A549 treated with CpdA at 1 μM for 4 hours (cell line): ENCODE measurements around the gene HNRNPUL2. TPM values are rescaled to one million over a fixed set of nuclear protein-coding genes. Genes with fewer than 3 reads are reported as not detected.

Experiments
- total RNA-seq: library from RNA; stranded (reverse); fragments of 200-300 nt; extraction: Qiagen RNA extraction; gene quantifications from 5 replicates; pipeline ENCODE4 v1.2.3, GENCODE V29; 2022; ENCODE audit warnings: low read depth

HNRNPUL2 gene
- total RNA-seq: 37.0 to 43.4 TPM (median 42.3 TPM) in 5 replicates

DNA sequence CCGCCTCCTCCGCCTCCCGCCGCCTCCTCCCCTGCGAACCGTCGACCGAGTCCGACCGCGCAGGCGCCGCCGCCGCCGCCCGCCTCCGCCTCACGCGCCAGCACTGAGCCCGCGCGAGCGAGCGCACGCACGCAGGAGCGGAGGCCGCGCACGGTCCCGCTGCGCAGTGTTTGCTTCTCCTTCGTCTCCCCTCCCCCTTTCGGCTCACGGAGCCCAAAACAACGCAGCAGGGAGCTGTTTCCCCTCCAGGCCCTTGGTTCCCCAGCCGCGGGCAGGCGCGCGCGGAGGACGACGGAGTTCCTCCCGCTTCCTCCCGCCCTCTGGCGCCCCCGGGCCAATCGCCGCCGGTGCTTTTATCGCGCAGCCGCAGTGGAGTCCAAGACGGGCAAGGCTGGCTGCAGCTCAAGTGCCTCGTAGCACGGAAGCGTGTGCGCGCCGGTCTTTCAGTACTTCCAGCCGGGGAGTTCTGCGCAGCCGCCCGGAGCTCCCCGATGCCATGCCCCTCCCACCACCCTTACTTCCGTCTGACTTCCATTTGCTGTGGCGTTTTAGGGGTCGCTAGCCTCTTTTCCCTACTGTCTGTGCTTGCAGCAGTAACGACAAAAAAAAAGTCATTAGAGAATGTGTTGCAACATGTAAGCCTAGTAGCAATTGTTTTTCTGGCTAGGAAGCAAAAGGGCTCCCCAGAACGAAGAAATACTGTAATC lies at the start of gene HNRNPUL2:
TSS of gene HNRNPUL2 (minus strand) at position 293 of the 707 bp plus-strand sequence. CDS start 301 bp downstream, outside the sequence.

DNA sequence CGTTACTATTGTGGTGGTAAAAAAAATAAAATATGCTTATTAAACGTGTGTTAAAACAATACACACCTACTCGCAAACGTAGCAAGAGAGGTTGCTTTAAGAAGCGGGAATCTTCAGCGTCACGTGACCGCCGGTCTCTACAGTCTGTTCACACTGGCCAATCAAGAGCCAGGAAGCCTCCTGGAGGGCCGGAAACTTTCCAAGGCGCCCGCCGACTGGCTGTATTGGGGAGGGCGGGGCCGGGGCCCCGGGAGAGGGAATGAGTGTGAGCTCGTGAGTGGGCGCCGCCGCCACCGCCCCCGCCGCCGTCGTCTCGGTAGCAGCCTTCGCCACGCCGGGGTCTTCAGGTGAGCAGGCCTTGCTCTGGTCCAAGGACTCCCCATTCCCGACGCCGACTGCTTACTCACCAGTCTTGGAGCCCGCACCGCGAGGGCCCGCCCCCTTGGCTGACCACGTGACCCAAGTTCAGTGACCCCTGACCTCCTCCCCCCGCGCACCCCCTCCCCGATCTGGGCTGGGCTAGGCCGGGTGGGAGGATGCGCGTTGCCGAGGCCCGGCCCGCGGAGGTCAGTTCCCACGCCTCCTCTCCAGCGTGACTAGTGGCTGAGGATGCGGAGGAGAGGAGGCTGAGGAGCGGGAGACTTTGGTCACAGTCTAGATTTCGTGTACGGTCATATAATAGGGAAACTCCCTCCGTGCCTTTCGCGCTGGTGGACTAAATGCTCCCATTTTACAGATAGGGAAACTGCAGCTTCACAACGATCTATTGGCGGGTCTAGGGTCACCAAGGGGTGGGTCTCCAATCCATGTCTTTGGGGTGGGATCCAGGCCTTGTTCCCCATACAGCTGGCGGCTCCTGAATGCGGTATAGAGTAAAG lies 44.1 kb upstream of the HNRNPUL2 start, which contains the start of gene TAF6L:
TSS of gene TAF6L (plus strand) at position 253 of the 878 bp plus-strand sequence. CDS start 4,388 bp downstream, outside the sequence.

DNA sequence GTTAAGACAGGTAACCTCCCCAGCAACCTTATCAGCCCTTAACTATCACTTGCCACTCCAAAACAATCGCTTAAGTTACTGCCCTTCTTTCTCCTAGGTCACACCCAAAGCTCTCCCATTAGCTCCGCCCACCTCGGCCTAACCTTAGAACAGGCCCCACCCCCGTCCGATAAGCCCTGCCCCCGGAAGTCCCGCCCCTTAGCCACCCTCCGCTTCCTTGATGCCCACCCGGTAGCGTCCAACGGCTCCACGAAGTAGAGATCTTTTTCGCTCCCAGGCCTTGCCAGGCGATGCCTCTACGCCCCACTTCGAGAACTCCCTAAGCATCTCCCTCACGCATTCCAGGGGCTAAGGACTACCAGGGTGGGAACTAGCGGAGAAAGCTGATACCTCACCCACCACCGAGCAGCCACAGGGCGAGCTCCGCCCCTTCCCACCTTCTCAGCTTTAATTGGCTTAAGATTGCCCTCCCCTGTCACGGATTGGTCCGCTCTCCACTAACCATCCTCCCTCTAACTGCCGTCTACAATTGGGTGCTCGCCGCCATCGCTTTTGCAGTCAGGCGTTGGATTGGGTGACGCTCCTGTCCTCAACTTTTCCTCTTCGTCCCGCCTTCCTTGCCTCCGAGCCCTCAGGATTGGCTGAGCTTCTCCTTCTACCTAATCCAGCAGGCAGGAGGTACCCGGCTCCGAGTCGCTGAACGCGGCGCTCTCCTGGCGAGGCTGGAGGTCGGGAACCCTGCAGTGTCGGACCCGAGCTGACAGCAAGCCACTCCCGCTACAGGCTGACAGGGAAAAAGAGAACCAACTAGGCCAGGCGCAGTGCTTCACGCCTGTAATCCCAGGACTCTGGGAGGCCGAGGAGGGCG lies 26.7 kb upstream of the HNRNPUL2 start, which contains the start of gene ZBTB3:
TSS of gene ZBTB3 (minus strand) at position 425 of the 868 bp plus-strand sequence. CDS start 496 bp downstream, outside the sequence.

DNA sequence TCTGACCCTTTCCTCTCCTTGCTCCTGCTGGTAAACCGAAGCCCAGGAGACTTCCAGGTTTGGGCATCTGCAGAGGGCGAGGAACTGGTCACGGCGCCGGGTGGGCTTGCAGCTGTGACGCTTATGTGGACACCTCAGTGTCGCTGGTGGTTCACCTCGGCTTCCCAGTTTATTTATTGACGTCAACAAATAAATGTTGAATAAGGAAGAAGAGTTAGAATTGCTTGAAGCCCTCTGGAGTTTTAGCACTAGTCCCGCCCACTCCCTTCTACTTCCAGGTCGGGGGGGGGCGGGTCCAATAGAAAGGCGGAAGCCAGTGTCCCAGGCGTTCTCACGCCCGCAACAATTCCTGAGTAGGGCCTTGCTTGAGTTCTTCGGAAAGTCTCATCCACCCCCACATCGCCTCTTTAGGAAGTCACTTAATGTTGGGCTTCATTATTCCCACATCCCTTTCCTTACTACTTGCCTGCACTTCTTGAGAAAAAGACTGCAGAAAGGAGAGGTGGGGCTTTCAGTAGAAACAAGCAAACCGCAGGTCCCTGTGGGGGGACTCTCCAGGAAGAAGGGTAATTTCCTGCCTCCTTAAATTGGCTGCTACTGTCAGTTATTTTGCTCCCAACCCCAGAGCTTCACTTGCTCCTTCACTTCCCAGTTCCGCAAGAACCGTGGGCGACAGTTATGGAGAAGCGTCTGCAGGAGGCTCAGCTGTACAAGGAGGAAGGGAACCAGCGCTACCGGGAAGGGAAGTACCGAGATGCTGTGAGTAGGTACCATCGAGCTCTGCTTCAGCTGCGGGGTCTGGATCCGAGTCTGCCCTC lies 1.1 kb upstream of the HNRNPUL2 start, which contains the start of gene TTC9C:
TSS of gene TTC9C (plus strand) at position 316 of the 818 bp plus-strand sequence. CDS start at position 679, 363 bp downstream.

DNA sequence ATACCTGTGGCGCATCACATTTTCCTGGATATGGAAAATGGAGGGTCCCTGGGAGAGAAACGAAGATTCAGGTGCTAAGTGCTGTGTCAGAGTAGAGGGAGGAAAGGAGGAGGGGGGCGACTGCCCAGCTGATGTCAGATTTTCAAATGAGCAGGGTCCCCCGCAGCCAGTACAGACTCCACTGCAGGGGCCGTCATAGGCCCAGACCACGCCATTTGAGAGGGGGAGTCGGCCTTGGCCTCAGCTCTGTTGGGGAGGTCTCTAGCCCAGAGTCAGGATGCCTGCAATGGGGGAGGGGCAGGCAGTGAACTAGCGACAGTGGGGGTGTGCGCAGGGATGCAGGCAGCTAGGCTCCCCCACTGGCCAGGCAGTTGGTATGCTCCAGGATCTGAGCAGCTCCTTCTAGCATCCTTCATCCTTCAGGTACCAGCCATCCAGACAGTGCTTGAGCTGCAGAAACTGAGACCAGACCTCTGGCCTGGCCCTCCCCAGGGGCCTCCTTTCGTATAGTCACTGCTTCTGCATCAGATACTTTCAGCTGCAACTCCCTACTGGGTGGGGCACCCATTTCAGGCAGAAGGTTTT lies 19.9 kb downstream of the HNRNPUL2 start, which contains the start of the genes BSCL2 and GNG3:
TSS of gene BSCL2 (minus strand) at position 148 of the 585 bp plus-strand sequence. CDS start 229 bp downstream, outside the sequence.
TSS of gene GNG3 (plus strand) at position 400 of the 585 bp plus-strand sequence. CDS start 620 bp downstream, outside the sequence.

DNA sequence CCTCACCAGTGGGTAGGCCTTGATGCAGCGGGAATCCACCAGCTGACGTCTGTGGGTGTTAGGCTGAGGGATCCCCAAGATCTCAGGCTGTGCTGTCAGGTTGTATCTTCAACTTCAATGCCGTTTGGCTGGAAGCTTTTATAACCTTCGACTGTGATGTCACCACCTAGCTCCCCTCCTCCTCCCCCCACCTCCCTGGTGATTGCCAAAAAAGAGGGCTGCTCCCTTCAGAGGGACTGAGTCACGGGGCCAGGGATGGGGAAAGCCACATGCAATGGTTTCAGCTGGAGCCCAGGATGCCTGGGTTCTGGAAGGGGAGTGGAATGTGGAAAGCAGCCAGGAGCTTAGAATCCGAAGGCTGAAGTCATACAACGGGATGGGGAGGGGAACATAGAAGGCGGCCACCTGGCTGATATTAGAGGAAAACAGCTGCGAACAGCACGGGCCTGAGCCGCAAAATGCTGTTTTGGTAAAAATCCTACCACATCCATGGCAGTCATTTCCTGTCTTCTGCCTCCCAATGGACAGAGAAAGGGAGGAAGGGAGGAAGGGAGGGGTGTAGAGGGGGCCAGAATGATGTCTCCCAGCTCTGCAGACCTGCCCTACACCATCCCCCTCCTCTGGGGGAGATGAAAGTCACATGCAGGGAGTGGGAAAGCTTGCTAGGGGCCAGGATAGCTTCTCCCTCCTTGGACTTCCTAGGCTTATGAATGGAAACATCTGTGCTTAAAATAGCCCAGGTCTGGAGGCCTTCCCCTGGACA lies 37.7 kb downstream of the HNRNPUL2 start, which contains the start of gene LRRN4CL:
TSS of gene LRRN4CL (minus strand) at position 110 of the 763 bp plus-strand sequence. CDS start 1,022 bp downstream, outside the sequence.

DNA sequence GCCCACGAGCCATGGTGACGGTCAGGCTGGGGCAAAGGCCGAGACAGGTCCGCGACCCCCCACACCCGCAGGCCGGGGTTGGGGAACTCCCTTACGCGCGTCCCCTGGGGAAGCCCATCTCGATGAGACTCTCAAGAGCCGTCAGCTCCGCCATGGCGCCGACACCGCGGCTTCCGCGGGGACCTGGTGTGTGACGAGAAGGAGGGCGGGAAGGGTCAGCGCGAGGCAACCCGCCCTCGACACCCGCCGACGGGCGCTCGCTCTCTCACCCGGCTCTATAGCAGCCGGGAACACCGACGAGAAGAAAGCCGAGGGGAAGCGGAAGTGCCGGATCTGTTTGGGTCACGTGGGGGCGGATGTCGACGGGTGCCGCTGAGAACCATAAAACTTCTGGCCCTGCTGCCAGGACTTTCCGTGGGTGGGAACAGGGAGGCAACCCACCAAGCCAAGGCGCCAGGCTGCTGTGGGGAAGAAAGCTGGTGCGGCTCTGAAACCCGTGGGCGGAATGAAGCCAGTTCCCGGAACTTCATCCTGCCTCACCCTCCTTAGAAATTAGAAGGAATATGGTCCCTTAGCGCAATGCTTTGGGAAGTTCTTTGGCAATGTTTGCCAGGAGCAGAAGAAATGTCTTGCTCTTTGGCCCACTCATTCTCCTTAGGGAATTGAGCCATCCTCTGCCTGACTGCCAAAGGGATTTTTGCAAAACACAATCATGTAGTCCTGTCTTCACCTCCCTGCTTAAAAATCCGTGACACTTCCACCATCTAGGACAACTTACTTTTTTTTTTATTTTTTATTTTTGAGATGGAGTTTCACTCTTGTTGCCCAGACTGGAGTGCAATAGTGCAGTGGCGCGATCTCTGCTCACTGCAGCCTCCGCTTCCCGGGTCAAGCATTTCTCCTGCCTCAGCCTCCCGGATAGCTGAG lies 48.2 kb downstream of the HNRNPUL2 start, which contains the start of gene UBXN1:
TSS of gene UBXN1 (minus strand) at position 304 of the 927 bp plus-strand sequence. CDS start at position 154, 150 bp downstream.

DNA sequence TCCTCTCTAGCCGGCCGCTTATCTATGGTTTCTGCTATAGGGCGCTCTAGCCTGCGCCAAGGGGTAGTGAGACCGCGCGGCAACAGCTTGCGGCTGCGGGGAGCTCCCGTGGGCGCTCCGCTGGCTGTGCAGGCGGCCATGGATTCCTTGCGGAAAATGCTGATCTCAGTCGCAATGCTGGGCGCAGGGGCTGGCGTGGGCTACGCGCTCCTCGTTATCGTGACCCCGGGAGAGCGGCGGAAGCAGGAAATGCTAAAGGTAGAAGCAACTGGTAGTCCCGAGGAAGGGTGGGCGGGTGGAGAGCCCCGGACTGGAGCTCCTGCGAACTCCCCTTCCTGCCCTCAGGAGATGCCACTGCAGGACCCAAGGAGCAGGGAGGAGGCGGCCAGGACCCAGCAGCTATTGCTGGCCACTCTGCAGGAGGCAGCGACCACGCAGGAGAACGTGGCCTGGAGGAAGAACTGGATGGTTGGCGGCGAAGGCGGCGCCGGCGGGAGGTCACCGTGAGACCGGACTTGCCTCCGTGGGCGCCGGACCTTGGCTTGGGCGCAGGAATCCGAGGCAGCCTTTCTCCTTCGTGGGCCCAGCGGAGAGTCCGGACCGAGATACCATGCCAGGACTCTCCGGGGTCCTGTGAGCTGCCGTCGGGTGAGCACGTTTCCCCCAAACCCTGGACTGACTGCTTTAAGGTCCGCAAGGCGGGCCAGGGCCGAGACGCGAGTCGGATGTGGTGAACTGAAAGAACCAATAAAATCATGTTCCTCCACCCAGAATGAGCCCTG lies 55.5 kb downstream of the HNRNPUL2 start, which contains the start of the genes LBHD1 and UQCC3:
TSS of gene LBHD1 (minus strand) at position 660 of the 782 bp plus-strand sequence. CDS start 2,236 bp downstream, outside the sequence.
TSS of gene UQCC3 (plus strand) at position 66 of the 782 bp plus-strand sequence. CDS start at position 139, 73 bp downstream.

DNA sequence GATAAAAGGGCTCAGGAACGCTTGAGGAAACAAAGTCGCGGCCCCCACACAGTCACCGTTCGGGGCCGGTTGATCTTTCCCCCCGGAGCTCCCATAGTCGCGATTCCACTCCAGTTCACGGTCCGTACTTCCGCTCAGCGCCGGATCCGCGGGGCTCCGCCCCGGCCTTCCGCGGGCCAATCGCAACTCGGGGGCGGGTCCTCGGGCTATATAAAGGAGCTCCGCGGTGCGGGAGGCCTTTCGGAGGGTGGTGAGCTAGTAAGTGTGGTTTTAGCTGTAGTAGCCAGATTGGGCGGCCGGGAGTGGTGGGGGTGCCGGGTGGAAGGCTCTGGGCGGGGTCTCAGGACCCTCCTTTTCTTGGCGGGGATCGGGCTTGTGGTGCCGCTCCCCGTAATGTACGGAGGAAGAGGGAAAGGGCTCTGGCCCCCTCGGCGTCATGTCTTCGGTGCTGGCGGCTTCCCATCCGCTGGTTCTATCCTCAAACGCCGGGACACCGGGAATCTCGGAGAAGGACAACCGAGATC lies 62.1 kb downstream of the HNRNPUL2 start, which contains the start of the genes C11orf98 and CSKMT:
TSS of gene C11orf98 (minus strand) at position 136 of the 524 bp plus-strand sequence. CDS start at position 95, 41 bp downstream.
TSS of gene CSKMT (plus strand) at position 238 of the 524 bp plus-strand sequence. CDS start 568 bp downstream, outside the sequence.

Other genes starting within 250 kb of the HNRNPUL2 start
- gene AHNAK, start 180.7 kb downstream of the HNRNPUL2 start, total RNA-seq: 153 to 206 TPM (median 176 TPM) in 5 replicates
- 1,810 to 2,054 TPM (median 1,998 TPM) in 5 replicates for gene EEF1G, start 153.6 kb downstream of the HNRNPUL2 start, total RNA-seq
- gene TUT1, start 135.9 kb downstream of the HNRNPUL2 start, total RNA-seq: 12.6 to 16.4 TPM (median 14.7 TPM) in 5 replicates
- gene MTA2, start 125.6 kb downstream of the HNRNPUL2 start, total RNA-seq: 85.5 to 90.4 TPM (median 87.7 TPM) in 5 replicates
- 17.7 to 28.3 TPM (median 25.4 TPM) in 5 replicates for gene EML3, start 114.7 kb downstream of the HNRNPUL2 start, total RNA-seq
- gene ROM1, start 114.2 kb downstream of the HNRNPUL2 start, total RNA-seq: 2.2 to 4.7 TPM (median 4.0 TPM) in 5 replicates
- gene B3GAT3, start 105.5 kb downstream of the HNRNPUL2 start, total RNA-seq: 43.0 to 56.7 TPM (median 55.6 TPM) in 5 replicates
- gene GANAB, start 80.8 kb downstream of the HNRNPUL2 start, total RNA-seq: 243 to 281 TPM (median 269 TPM) in 5 replicates
- 16.8 to 22.4 TPM (median 21.8 TPM) in 5 replicates for gene INTS5, start 74.2 kb downstream of the HNRNPUL2 start, total RNA-seq
- 136 to 160 TPM (median 145 TPM) in 5 replicates for gene C11orf98, start 62.2 kb downstream of the HNRNPUL2 start, total RNA-seq
- gene CSKMT, start 62.1 kb downstream of the HNRNPUL2 start, total RNA-seq: 11.7 to 17.3 TPM (median 13.5 TPM) in 5 replicates
- gene UQCC3, start 55.8 kb downstream of the HNRNPUL2 start, total RNA-seq: 23.9 to 36.7 TPM (median 32.9 TPM) in 5 replicates
- 4.0 to 5.2 TPM (median 5.0 TPM) in 5 replicates for gene LBHD1, start 55.2 kb downstream of the HNRNPUL2 start, total RNA-seq
- 113 to 129 TPM (median 124 TPM) in 5 replicates for gene UBXN1, start 48.4 kb downstream of the HNRNPUL2 start, total RNA-seq
- 0.08 to 0.12 TPM (median 0.10 TPM) in 3 of 5 replicates, not detected in the others for gene LRRN4CL, start 37.9 kb downstream of the HNRNPUL2 start, total RNA-seq
- gene BSCL2, start 20.0 kb downstream of the HNRNPUL2 start, total RNA-seq: 55.9 to 81.0 TPM (median 72.4 TPM) in 5 replicates
- 0.08 TPM in 1 of 5 replicates, not detected in the others for gene GNG3, start 19.8 kb downstream of the HNRNPUL2 start, total RNA-seq
- 32.4 to 38.1 TPM (median 35.4 TPM) in 5 replicates for gene TTC9C, start 1.0 kb upstream of the HNRNPUL2 start, total RNA-seq
- gene ZBTB3, start 26.7 kb upstream of the HNRNPUL2 start, total RNA-seq: 0.97 to 2.2 TPM (median 1.4 TPM) in 5 replicates
- gene POLR2G, start 34.1 kb upstream of the HNRNPUL2 start, total RNA-seq: 164 to 200 TPM (median 184 TPM) in 5 replicates
- 13.6 to 17.9 TPM (median 16.1 TPM) in 5 replicates for gene TAF6L, start 43.9 kb upstream of the HNRNPUL2 start, total RNA-seq
- 67.5 to 93.2 TPM (median 88.1 TPM) in 5 replicates for gene TMEM179B, start 59.9 kb upstream of the HNRNPUL2 start, total RNA-seq
- gene TMEM223, start 64.5 kb upstream of the HNRNPUL2 start, total RNA-seq: 19.1 to 31.3 TPM (median 28.3 TPM) in 5 replicates
- 48.0 to 61.2 TPM (median 57.6 TPM) in 5 replicates for gene NXF1, start 78.0 kb upstream of the HNRNPUL2 start, total RNA-seq
- gene STX5, start 104.6 kb upstream of the HNRNPUL2 start, total RNA-seq: 19.8 to 29.3 TPM (median 27.5 TPM) in 5 replicates
- gene TEX54, start 105.4 kb upstream of the HNRNPUL2 start, total RNA-seq: not detected in 5 replicates
- 74.7 to 85.8 TPM (median 82.6 TPM) in 5 replicates for gene WDR74, start 112.1 kb upstream of the HNRNPUL2 start, total RNA-seq
- 884 to 1,045 TPM (median 1,010 TPM) in 5 replicates for gene SLC3A2, start 153.4 kb upstream of the HNRNPUL2 start, total RNA-seq
- gene CHRM1, start 193.9 kb upstream of the HNRNPUL2 start, total RNA-seq: 0.06 to 0.20 TPM in 2 of 5 replicates, not detected in the others